Neuronal stem cell (in vitro differentiated cells): ENCODE measurements around the gene FAM43B.

Experiments
- DNase-seq: peaks from one replicate; pipeline ENCODE4 v3.0.0-alpha.2; 2013; ENCODE audit warnings: low spot score
- H2AFZ ChIP-seq: one replicate; pipeline ENCODE4 v1.6.1; 2013; ENCODE audit warnings: mild to moderate bottlenecking, low read length, inconsistent platforms
- H2AK5ac ChIP-seq: 2 replicates; pipeline ENCODE4 v1.6.1; 2013; ENCODE audit warnings: low read depth, mild to moderate bottlenecking, inconsistent platforms, low read length, moderate library complexity, mixed read lengths
- H2BK120ac ChIP-seq: 2 replicates; pipeline ENCODE4 v1.6.1; 2013; ENCODE audit warnings: low read depth, mild to moderate bottlenecking, inconsistent platforms, low read length, moderate library complexity, mixed read lengths
- H2BK12ac ChIP-seq: one replicate; pipeline ENCODE4 v1.6.1; 2013; ENCODE audit warnings: low read length, inconsistent platforms
- H2BK15ac ChIP-seq: 2 replicates; pipeline ENCODE4 v1.6.1; 2013; ENCODE audit warnings: mild to moderate bottlenecking, low read length, inconsistent platforms, mixed read lengths
- H2BK5ac ChIP-seq: one replicate; pipeline ENCODE4 v1.6.1; 2013; ENCODE audit warnings: inconsistent platforms, mild to moderate bottlenecking, low read length, moderate library complexity
- H3K14ac ChIP-seq: one replicate; pipeline ENCODE4 v1.6.1; 2013; ENCODE audit warnings: low read length, inconsistent platforms
- H3K18ac ChIP-seq: 2 replicates; pipeline ENCODE4 v1.6.1; 2013; ENCODE audit warnings: low read length, inconsistent platforms
- H3K23ac ChIP-seq: 2 replicates; pipeline ENCODE4 v1.6.1; 2013; ENCODE audit warnings: low read depth, mild to moderate bottlenecking, mixed read lengths, low read length, inconsistent platforms; ENCODE audit not compliant: poor library complexity
- H3K27ac ChIP-seq: replicated peaks from 3 replicates; pipeline ENCODE4 v1.5.1; 2013; ENCODE audit warnings: low read length, inconsistent platforms
- H3K27me3 ChIP-seq, 3 experiments: 2 replicates each; pipeline ENCODE4 v1.6.1; 2013; ENCODE audit warnings: low read length in 3 of 3, mild to moderate bottlenecking in 2 of 3, inconsistent platforms in 1 of 3, low read depth in 1 of 3, mixed read lengths in 1 of 3, moderate library complexity in 1 of 3; ENCODE audit not compliant: control insufficient read depth in 3 of 3, insufficient read depth in 3 of 3
- H3K36me3 ChIP-seq, 2 donors: replicated peaks in 1 of 2; 2 replicates each; pipeline ENCODE4 v1.6.1; 2013; ENCODE audit warnings: low read length in 2 of 2; ENCODE audit not compliant: control insufficient read depth in 2 of 2, insufficient read depth in 2 of 2
- H3K4ac ChIP-seq: 2 replicates; pipeline ENCODE4 v1.6.1; 2013; ENCODE audit warnings: inconsistent platforms, mild to moderate bottlenecking, low read length, moderate library complexity
- H3K4me1 ChIP-seq, 2 donors: 1 replicate in 1 of 2; 2 replicates in 1 of 2; pipeline ENCODE4 v1.6.1; 2013; ENCODE audit warnings: low read length in 2 of 2, low read depth in 1 of 2; ENCODE audit not compliant: control insufficient read depth in 2 of 2, insufficient read depth in 1 of 2
- H3K4me2 ChIP-seq: one replicate; pipeline ENCODE4 v1.6.1; 2013; ENCODE audit warnings: mild to moderate bottlenecking, low read length, inconsistent platforms; ENCODE audit not compliant: insufficient read depth, poor library complexity, severe bottlenecking
- H3K4me3 ChIP-seq, 2 donors: 2 replicates each; pipeline ENCODE4 v1.5.1; 2013; ENCODE audit warnings: low read length in 2 of 2, mild to moderate bottlenecking in 2 of 2, inconsistent platforms in 1 of 2, moderate library complexity in 1 of 2
- H3K79me1 ChIP-seq: one replicate; pipeline ENCODE4 v1.6.1; 2013; ENCODE audit warnings: low read depth, mild to moderate bottlenecking, inconsistent platforms, low read length, moderate library complexity
- H3K9ac ChIP-seq: one replicate; pipeline ENCODE4 v1.6.1; 2013; ENCODE audit warnings: mild to moderate bottlenecking, low read depth, low read length, inconsistent platforms; ENCODE audit not compliant: poor library complexity
- H3K9me3 ChIP-seq, 2 donors: replicated peaks in 1 of 2; 2 replicates each; pipeline versions ENCODE3 to v1.6.1; 2013; ENCODE audit warnings: low read length in 2 of 2, mild to moderate bottlenecking in 2 of 2, inconsistent platforms in 1 of 2, low read depth in 1 of 2, mixed read lengths in 1 of 2, moderate library complexity in 1 of 2; ENCODE audit not compliant: control insufficient read depth in 2 of 2, insufficient read depth in 1 of 2
- H4K8ac ChIP-seq: one replicate; pipeline ENCODE4 v1.6.1; 2013; ENCODE audit warnings: low read depth, mild to moderate bottlenecking, inconsistent platforms, low read length, moderate library complexity
- H4K91ac ChIP-seq: one replicate; pipeline ENCODE4 v1.6.1; 2013; ENCODE audit warnings: low read length, low read depth, mild to moderate bottlenecking, inconsistent platforms; ENCODE audit not compliant: poor library complexity
- WGBS, 2 donors: extraction: QIAGEN DNeasy Blood & Tissue Kit; methylation state at CpG; one replicate each; pipeline ENCODE4 v1.1.7; 2013; ENCODE audit warnings: missing lambda C conversion rate in 2 of 2, mixed read lengths in 1 of 2; ENCODE audit not compliant: insufficient read length in 2 of 2, insufficient replicate concordance in 1 of 2; ENCODE audit errors: extremely low coverage in 2 of 2; 5-methylcytosine and 5-hydroxymethylcytosine counted together

Gene FAM43B

GRCh38 chr1:20521960-20522861, 30.2 kb upstream of the FAM43B start:
- Histone ChIP-seq H3K23ac (no peak overlapping the region), H3K9me3 (no peaks in the 10 kb centered on the region), H2AFZ (peak overlapping the region; percentile 4), H3K4me1 (no peaks in the 10 kb centered on the region), H2AK5ac (no peak overlapping the region), H3K4me2 (no peak overlapping the region), H3K18ac (no peak overlapping the region), H3K4ac (no peak overlapping the region), H3K4me3 (no peak overlapping the region), H3K27me3 (peaks cover 0 to 28% (median 5%) of the 10 kb centered on the region in 3 experiments), H4K91ac (no peak overlapping the region), H2BK5ac (no peak overlapping the region), H4K8ac (no peak overlapping the region), H3K9ac (no peak overlapping the region), H2BK15ac (no peak overlapping the region), H2BK120ac (no peak overlapping the region), H3K79me1 (no peaks in the 10 kb centered on the region), H3K27ac (no peak overlapping the region), H3K14ac (no peak overlapping the region), H3K36me3 (no peaks in the 10 kb centered on the region), H2BK12ac (no peak overlapping the region)
- WGBS, 2 donors, result no CpG with 5 or more reads among the region's 17 CpGs
- DNase-seq, result peak; percentile 81

- Histone ChIP-seq H2AFZ (no peak overlapping the region), H2BK12ac (no peak overlapping the region), H3K79me1 (no peaks in the 10 kb centered on the region), H3K23ac (no peak overlapping the region), H3K9me3 (no peaks in the 10 kb centered on the region), H3K36me3 (no peaks in the 10 kb centered on the region), H4K91ac (no peak overlapping the region), H3K4me3 (no peak overlapping the region), H3K4ac (no peak overlapping the region), H2AK5ac (no peak overlapping the region), H3K27ac (no peak overlapping the region), H3K27me3 (peaks cover 0 to 51% (median 5%) of the 10 kb centered on the region in 3 experiments), H3K4me2 (no peak overlapping the region), H3K14ac (no peak overlapping the region), H3K4me1 (no peaks in the 10 kb centered on the region), H2BK120ac (no peak overlapping the region), H4K8ac (no peak overlapping the region), H3K18ac (no peak overlapping the region), H2BK5ac (no peak overlapping the region), H2BK15ac (no peak overlapping the region), H3K9ac (no peak overlapping the region)
- WGBS, 2 donors, result no CpG with 5 or more reads among the region's 6 CpGs
- DNase-seq, result no peak
These were observed 26.1 kb upstream of the FAM43B start for GRCh38 chr1:20526267-20526666.

- H2BK15ac ChIP-seq, result no peak overlapping the region
- no peaks in the 10 kb centered on the region for H3K4me1 ChIP-seq
- no peak for DNase-seq
- no peak overlapping the region for H2AFZ ChIP-seq
- H2BK5ac ChIP-seq, result no peak overlapping the region
- H2BK12ac ChIP-seq, result no peak overlapping the region
- no CpG with 5 or more reads among the region's 7 CpGs for WGBS, 2 donors
- H2AK5ac ChIP-seq, result no peak overlapping the region
- no peak overlapping the region for H2BK120ac ChIP-seq
- H3K4ac ChIP-seq, result no peak overlapping the region
- no peak overlapping the region for H3K4me2 ChIP-seq
- no peak overlapping the region for H4K8ac ChIP-seq
- no peak overlapping the region for H3K4me3 ChIP-seq
- no peak overlapping the region for H3K9ac ChIP-seq
- H3K36me3 ChIP-seq, result no peaks in the 10 kb centered on the region
- no peak overlapping the region for H3K23ac ChIP-seq
- H3K9me3 ChIP-seq, result no peaks in the 10 kb centered on the region
- H3K27me3 ChIP-seq, result peaks cover 0 to 62% (median 5%) of the 10 kb centered on the region in 3 experiments
- H3K79me1 ChIP-seq, result no peaks in the 10 kb centered on the region
- no peak overlapping the region for H3K27ac ChIP-seq
- no peak overlapping the region for H3K18ac ChIP-seq
- H3K14ac ChIP-seq, result no peak overlapping the region
- H4K91ac ChIP-seq, result no peak overlapping the region
These were observed 24.2 kb upstream of the FAM43B start for GRCh38 chr1:20528221-20528620.

GRCh38 chr1:20530306-20530705, 22.1 kb upstream of the FAM43B start:
- Histone ChIP-seq H3K14ac (no peak overlapping the region), H3K27me3 (peaks cover 0 to 77% (median 2%) of the 10 kb centered on the region in 3 experiments), H3K4me3 (no peak overlapping the region), H3K79me1 (no peaks in the 10 kb centered on the region), H3K4me1 (peaks cover 0 to 1% of the 10 kb centered on the region in 2 donors), H2BK15ac (no peak overlapping the region), H3K23ac (no peak overlapping the region), H3K36me3 (no peaks in the 10 kb centered on the region), H3K9ac (no peak overlapping the region), H2BK120ac (no peak overlapping the region), H3K18ac (no peak overlapping the region), H3K9me3 (no peaks in the 10 kb centered on the region), H3K4me2 (no peak overlapping the region), H3K27ac (no peak overlapping the region), H2BK5ac (no peak overlapping the region), H2BK12ac (no peak overlapping the region), H4K91ac (no peak overlapping the region), H4K8ac (no peak overlapping the region), H2AFZ (no peak overlapping the region), H2AK5ac (no peak overlapping the region), H3K4ac (no peak overlapping the region)
- no peak for DNase-seq
- no CpG with 5 or more reads among the region's 8 CpGs for WGBS, 2 donors
